Measurements from ENCODE around the gene FXYD3.
"Not testable (repeated sequence)": the region's sequence is repeated elsewhere in the genome, so short reads cannot be mapped to it uniquely, and the experiment has no call there.

Gene FXYD3

GRCh38 chr19:35087393-35087792 lies 28.2 kb upstream of the FXYD3 start:
- DNase-seq, result no peak

- no peak for DNase-seq
These were observed 27.3 kb upstream of the FXYD3 start for GRCh38 chr19:35088131-35088913.

GRCh38 chr19:35089554-35089953 lies 26.1 kb upstream of the FXYD3 start:
- DNase-seq, result no peak

- DNase-seq, result no peak
These were observed 25.5 kb upstream of the FXYD3 start for GRCh38 chr19:35090160-35090505.

GRCh38 chr19:35090506-35091214 lies 25.0 kb upstream of the FXYD3 start:
- DNase-seq, result peak; percentile 8

GRCh38 chr19:35093430-35093829 lies 22.2 kb upstream of the FXYD3 start:
- no peak for DNase-seq

GRCh38 chr19:35093941-35094647 lies 21.5 kb upstream of the FXYD3 start:
- no peak for DNase-seq

- DNase-seq, result no peak
These were observed 21.0 kb upstream of the FXYD3 start for GRCh38 chr19:35094656-35095055.

GRCh38 chr19:35095667-35096368 lies 19.8 kb upstream of the FXYD3 start:
- no peak for DNase-seq

GRCh38 chr19:35098413-35099049 lies 17.1 kb upstream of the FXYD3 start:
- DNase-seq, result no peak

GRCh38 chr19:35099155-35099896 lies 16.3 kb upstream of the FXYD3 start:
- DNase-seq, result no peak

GRCh38 chr19:35099897-35100275 lies 15.7 kb upstream of the FXYD3 start:
- DNase-seq, result no peak

- no peak for DNase-seq
These were observed 14.8 kb upstream of the FXYD3 start for GRCh38 chr19:35100588-35101533.

- DNase-seq, result not testable (repeated sequence)
These were observed 13.7 kb upstream of the FXYD3 start for GRCh38 chr19:35101949-35102348.

- not testable (repeated sequence) for DNase-seq
These were observed 12.0 kb upstream of the FXYD3 start for GRCh38 chr19:35103614-35104013.

GRCh38 chr19:35104361-35104760 lies 11.3 kb upstream of the FXYD3 start:
- DNase-seq, result no peak

- DNase-seq, result no peak
These were observed 10.6 kb upstream of the FXYD3 start for GRCh38 chr19:35105047-35105410.

GRCh38 chr19:35105411-35106290 lies 10.0 kb upstream of the FXYD3 start:
- no peak for DNase-seq

GRCh38 chr19:35106291-35106583 lies 9.4 kb upstream of the FXYD3 start:
- no peak for DNase-seq

GRCh38 chr19:35106898-35107541 lies 8.6 kb upstream of the FXYD3 start:
- no peak for DNase-seq
